CD4-positive, alpha-beta T cell treated with Interleukin-21 for 1 hour (primary cell): ENCODE measurements around the gene SLC43A2.
"Not testable (repeated sequence)": the region's sequence is repeated elsewhere in the genome, so short reads cannot be mapped to it uniquely, and the experiment has no call there.

Experiments used
- DNase-seq: peaks from one replicate; pipeline ENCODE4 v3.0.0-alpha.2; 2020

The SLC43A2 gene

GRCh38 chr17:1588821-1589585 lies 39.6 kb downstream of the SLC43A2 start:
- DNase-seq, result no peak

GRCh38 chr17:1584167-1584566 lies 44.5 kb downstream of the SLC43A2 start:
- no peak for DNase-seq

GRCh38 chr17:1583556-1583955 lies 45.1 kb downstream of the SLC43A2 start:
- no peak for DNase-seq

- no peak for DNase-seq
Measured at GRCh38 chr17:1582374-1582773, 46.3 kb downstream of the SLC43A2 start.

GRCh38 chr17:1580979-1581676 lies 47.5 kb downstream of the SLC43A2 start:
- DNase-seq, result no peak

- no peak for DNase-seq
Measured at GRCh38 chr17:1578029-1578428, 50.6 kb downstream of the SLC43A2 start.

GRCh38 chr17:1577583-1578013 lies 51.0 kb downstream of the SLC43A2 start:
- no peak for DNase-seq

GRCh38 chr17:1577182-1577581 lies 51.5 kb downstream of the SLC43A2 start:
- DNase-seq, result peak; percentile 28

GRCh38 chr17:1576500-1576899 lies 52.1 kb downstream of the SLC43A2 start:
- no peak for DNase-seq

- no peak for DNase-seq
Measured at GRCh38 chr17:1574697-1575471, 53.8 kb downstream of the SLC43A2 start.

GRCh38 chr17:1573932-1574696 lies 54.5 kb downstream of the SLC43A2 start:
- DNase-seq, result peak; percentile 48

- DNase-seq, result not testable (repeated sequence)
Measured at GRCh38 chr17:1572646-1573045, 56.0 kb downstream of the SLC43A2 start.

- DNase-seq, result no peak
Measured at GRCh38 chr17:1571341-1571704, 57.3 kb downstream of the SLC43A2 start.

GRCh38 chr17:1568950-1569810 lies 59.5 kb downstream of the SLC43A2 start:
- no peak for DNase-seq

GRCh38 chr17:1566505-1567199 lies 62.0 kb downstream of the SLC43A2 start:
- peak; percentile 68 for DNase-seq

- DNase-seq, result no peak
Measured at GRCh38 chr17:1565877-1566276, 62.8 kb downstream of the SLC43A2 start.

- no peak for DNase-seq
Measured at GRCh38 chr17:1563786-1564613, 64.6 kb downstream of the SLC43A2 start.

- DNase-seq, result not testable (repeated sequence)
Measured at GRCh38 chr17:1563471-1563785, 65.2 kb downstream of the SLC43A2 start.

GRCh38 chr17:1562176-1562643 lies 66.4 kb downstream of the SLC43A2 start:
- DNase-seq, result no peak
